ENCODE results near the gene RPLP1. TPM values are rescaled to one million over a fixed set of nuclear protein-coding genes. Genes with fewer than 3 reads are reported as not detected.

Gene RPLP1
- total RNA-seq, 1 experiment from 2014 or later: 1,613 TPM

GRCh38 chr15:69421498-69421897 is 31.1 kb upstream of the RPLP1 start:
- intact Hi-C loops (cut with micrococcal nuclease; ENCODE audit: unreplicated experiment): no loop called here
- POLR2A ChIA-PET (ENCODE audit: low non-redundant PET): no interaction called here
- H3K36me3 ChIP-seq (ENCODE audit: insufficient read depth, low read length, poor library complexity, severe bottlenecking): peaks cover 98% of the 10 kb centered on the region
- BruUV-seq (replicated peaks): no TSS peak
- DNase-seq (ENCODE audit: low spot score): no peak
- CTCF ChIA-PET: no interaction called here
- no peak overlapping the region for H3K27ac ChIP-seq (ENCODE audit: low read depth, low read length, poor library complexity, severe bottlenecking)
- no peaks in the 10 kb centered on the region for H3K4me1 ChIP-seq (ENCODE audit: insufficient read depth, low read length, poor library complexity, severe bottlenecking)
- no peaks in the 10 kb centered on the region for H3K9me3 ChIP-seq (ENCODE audit: low read depth, low read length, poor library complexity, severe bottlenecking)
- TF ChIP-seq CTCF (conservative IDR thresholded peaks at IDR 0.05; ENCODE audit: low read depth, low read length) (no peak), EZH2 (IDR thresholded peaks at IDR 0.05; ENCODE audit: borderline replicate concordance, low read depth, low read length, poor library complexity, severe bottlenecking) (no peak)
- no peaks in the 10 kb centered on the region for H3K27me3 ChIP-seq (replicated peaks; ENCODE audit: insufficient read depth, low read depth, low read length, poor library complexity)
- no peak overlapping the region for H3K4me3 ChIP-seq (ENCODE audit: low read depth, low read length, poor library complexity, severe bottlenecking)

DNA sequence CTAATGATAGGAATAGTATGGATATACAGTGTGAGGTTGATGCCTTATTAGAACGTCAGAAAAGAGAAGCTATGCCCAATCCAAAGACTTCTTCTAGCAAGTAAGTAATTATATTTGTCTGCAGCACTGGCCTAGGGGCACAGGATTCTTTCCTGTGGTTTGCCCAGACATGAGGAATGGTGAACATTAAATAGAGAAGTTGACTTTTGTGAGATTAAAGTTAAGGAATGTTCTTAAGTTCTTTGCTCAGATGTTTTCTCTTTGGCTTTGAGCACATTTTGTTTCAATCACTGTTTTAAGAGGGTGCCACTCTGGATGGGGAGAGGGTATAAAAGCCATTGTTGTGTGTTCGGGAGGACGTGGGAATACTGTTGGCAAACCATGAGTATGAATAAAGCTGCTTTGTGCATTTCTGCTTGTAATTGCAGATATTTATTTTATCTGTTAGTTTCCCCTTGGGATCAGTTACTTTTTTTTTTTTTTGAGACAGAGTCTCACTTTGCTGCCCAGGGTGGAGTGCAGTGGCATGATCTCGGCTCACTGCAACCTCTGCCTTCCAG is 30.2 kb upstream of the RPLP1 start:
- Histone ChIP-seq H3K9me3 (ENCODE audit: low read depth, low read length, poor library complexity, severe bottlenecking) (no peaks in the 10 kb centered on the region), H3K4me3 (ENCODE audit: low read depth, low read length, poor library complexity, severe bottlenecking) (no peak overlapping the region), H3K36me3 (ENCODE audit: insufficient read depth, low read length, poor library complexity, severe bottlenecking) (peaks cover 100% of the 10 kb centered on the region), H3K4me1 (ENCODE audit: insufficient read depth, low read length, poor library complexity, severe bottlenecking) (no peaks in the 10 kb centered on the region), H3K27me3 (replicated peaks; ENCODE audit: insufficient read depth, low read depth, low read length, poor library complexity) (no peaks in the 10 kb centered on the region), H3K27ac (ENCODE audit: low read depth, low read length, poor library complexity, severe bottlenecking) (no peak overlapping the region)
- BruUV-seq (replicated peaks): no TSS peak
- intact Hi-C loops (cut with micrococcal nuclease; ENCODE audit: unreplicated experiment): no loop called here
- CTCF ChIA-PET: no interaction called here
- POLR2A ChIA-PET (ENCODE audit: low non-redundant PET): no interaction called here
- no peak for DNase-seq (ENCODE audit: low spot score)
- TF ChIP-seq EZH2 (IDR thresholded peaks at IDR 0.05; ENCODE audit: borderline replicate concordance, low read depth, low read length, poor library complexity, severe bottlenecking) (no peak), CTCF (conservative IDR thresholded peaks at IDR 0.05; ENCODE audit: low read depth, low read length) (no peak)

DNA sequence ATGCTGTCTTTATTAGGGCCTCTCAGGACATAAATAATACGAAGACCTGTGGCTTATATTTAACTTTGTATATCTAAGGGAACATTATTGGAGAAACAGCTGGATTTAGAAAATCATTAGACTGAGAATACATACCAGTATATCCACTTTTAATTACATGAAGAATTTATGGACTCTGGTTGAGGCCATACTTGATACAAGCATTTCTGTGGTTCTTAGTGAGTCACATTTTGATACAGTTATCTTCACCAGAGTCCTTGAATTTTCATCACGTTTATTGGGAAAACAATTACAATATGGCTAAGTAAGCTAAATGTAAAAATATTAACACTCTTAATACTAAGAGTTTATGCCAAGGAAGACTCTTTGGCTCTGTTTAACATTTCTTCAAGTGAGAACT is 28.6 kb upstream of the RPLP1 start:
- POLR2A ChIA-PET (ENCODE audit: low non-redundant PET): no interaction called here
- H3K9me3 ChIP-seq (ENCODE audit: low read depth, low read length, poor library complexity, severe bottlenecking): no peaks in the 10 kb centered on the region
- H3K27me3 ChIP-seq (replicated peaks; ENCODE audit: insufficient read depth, low read depth, low read length, poor library complexity): no peaks in the 10 kb centered on the region
- intact Hi-C loops (cut with micrococcal nuclease; ENCODE audit: unreplicated experiment): no loop called here
- no peak for DNase-seq (ENCODE audit: low spot score)
- H3K36me3 ChIP-seq (ENCODE audit: insufficient read depth, low read length, poor library complexity, severe bottlenecking): peaks cover 99% of the 10 kb centered on the region
- BruUV-seq (replicated peaks): no TSS peak
- no peak overlapping the region for H3K4me3 ChIP-seq (ENCODE audit: low read depth, low read length, poor library complexity, severe bottlenecking)
- no peak overlapping the region for H3K27ac ChIP-seq (ENCODE audit: low read depth, low read length, poor library complexity, severe bottlenecking)
- no peaks in the 10 kb centered on the region for H3K4me1 ChIP-seq (ENCODE audit: insufficient read depth, low read length, poor library complexity, severe bottlenecking)
- TF ChIP-seq CTCF (conservative IDR thresholded peaks at IDR 0.05; ENCODE audit: low read depth, low read length) (no peak), EZH2 (IDR thresholded peaks at IDR 0.05; ENCODE audit: borderline replicate concordance, low read depth, low read length, poor library complexity, severe bottlenecking) (no peak)
- CTCF ChIA-PET: no interaction called here
